H9 (cell line): ENCODE data around the gene MRPS27. TPM values are rescaled to one million over a fixed set of nuclear protein-coding genes. Genes with fewer than 3 reads are reported as not detected.
A peak's percentile ranks its signal among the peaks of the same experiment; 100 is the strongest.

ENCODE experiments used
- DNase-seq: peaks from one replicate; pipeline ENCODE4 v3.0.0-alpha.2; 2017
- H2AFZ ChIP-seq: one replicate; pipeline ENCODE4 v1.6.1; 2013; ENCODE audit warnings: mild to moderate bottlenecking, low read length, control low read depth, moderate library complexity
- H2AK5ac ChIP-seq: 2 replicates; pipeline ENCODE4 v1.6.1; 2013; ENCODE audit warnings: low read length, control low read depth, mixed read lengths; ENCODE audit not compliant: insufficient read length
- H2BK120ac ChIP-seq: one replicate; pipeline ENCODE4 v1.6.1; 2013; ENCODE audit warnings: low read depth, mild to moderate bottlenecking, low read length, control low read depth, inconsistent platforms; ENCODE audit not compliant: poor library complexity, severe bottlenecking
- H2BK12ac ChIP-seq: 2 replicates; pipeline ENCODE4 v1.6.1; 2013; ENCODE audit warnings: low read length, control low read depth, mixed read lengths, low read depth; ENCODE audit not compliant: insufficient read length
- H2BK15ac ChIP-seq: 2 replicates; pipeline ENCODE4 v1.6.1; 2013; ENCODE audit warnings: low read depth, low read length, control low read depth
- H2BK20ac ChIP-seq: one replicate; pipeline ENCODE4 v1.6.1; 2013; ENCODE audit warnings: low read depth, mild to moderate bottlenecking, low read length, control low read depth, inconsistent platforms; ENCODE audit not compliant: poor library complexity, severe bottlenecking
- H2BK5ac ChIP-seq: 2 replicates; pipeline ENCODE4 v1.6.1; 2013; ENCODE audit warnings: low read length, control low read depth, mixed read lengths; ENCODE audit not compliant: insufficient read length
- H3K14ac ChIP-seq: 2 replicates; pipeline ENCODE4 v1.6.1; 2013; ENCODE audit warnings: low read length, control low read depth; ENCODE audit not compliant: insufficient read depth
- H3K18ac ChIP-seq: 2 replicates; pipeline ENCODE4 v1.6.1; 2013; ENCODE audit warnings: low read depth, mild to moderate bottlenecking, mixed read lengths, low read length, control low read depth; ENCODE audit not compliant: insufficient read length
- H3K23ac ChIP-seq: 2 replicates; pipeline ENCODE4 v1.6.1; 2013; ENCODE audit warnings: low read length, control low read depth, mixed read lengths, low read depth; ENCODE audit not compliant: insufficient read length
- H3K23me2 ChIP-seq: 2 replicates; pipeline ENCODE4 v1.6.1; 2013; ENCODE audit warnings: low read depth, mild to moderate bottlenecking, mixed read lengths, low read length, control low read depth; ENCODE audit not compliant: insufficient read length, poor library complexity, severe bottlenecking
- H3K27ac ChIP-seq: 2 replicates; pipeline ENCODE4 v1.5.1; 2013; ENCODE audit warnings: low read length, control low read depth, mixed read lengths, low read depth; ENCODE audit not compliant: insufficient read length
- H3K27me3 ChIP-seq: 2 replicates; pipeline ENCODE4 v1.6.1; 2013; ENCODE audit warnings: low read length, control low read depth, inconsistent platforms; ENCODE audit not compliant: insufficient read depth
- H3K4ac ChIP-seq: 2 replicates; pipeline ENCODE4 v1.6.1; 2013; ENCODE audit warnings: low read depth, mild to moderate bottlenecking, control low read depth, inconsistent platforms, low read length, moderate library complexity
- H3K4me1 ChIP-seq: 2 replicates; pipeline ENCODE4 v1.6.1; 2013; ENCODE audit warnings: low read length, control low read depth, inconsistent platforms; ENCODE audit not compliant: insufficient read depth
- H3K4me2 ChIP-seq: 2 replicates; pipeline ENCODE4 v1.6.1; 2013; ENCODE audit warnings: low read length, control low read depth, mixed read lengths; ENCODE audit not compliant: insufficient read length, insufficient read depth
- H3K56ac ChIP-seq: 2 replicates; pipeline ENCODE4 v1.6.1; 2013; ENCODE audit warnings: low read depth, mild to moderate bottlenecking, mixed read lengths, low read length, control low read depth; ENCODE audit not compliant: insufficient read length
- H3K79me1 ChIP-seq: 2 replicates; pipeline ENCODE4 v1.6.1; 2013; ENCODE audit warnings: low read depth, mild to moderate bottlenecking, moderate library complexity, low read length, control low read depth, inconsistent platforms; ENCODE audit not compliant: insufficient read depth, poor library complexity, severe bottlenecking
- H3K79me2 ChIP-seq: 2 replicates; pipeline ENCODE4 v1.6.1; 2013; ENCODE audit warnings: low read length, control low read depth, inconsistent platforms; ENCODE audit not compliant: insufficient read depth
- H3K9ac ChIP-seq: 2 replicates; pipeline ENCODE4 v1.6.1; 2013; ENCODE audit warnings: low read length, control low read depth, mixed read lengths; ENCODE audit not compliant: insufficient read length; ENCODE audit errors: extremely low read depth
- H3K9me3 ChIP-seq: one replicate; pipeline ENCODE4 v1.6.1; 2013; ENCODE audit warnings: low read depth, low read length, inconsistent platforms; ENCODE audit not compliant: control insufficient read depth
- H3T11ph ChIP-seq: one replicate; pipeline ENCODE4 v1.6.1; 2013; ENCODE audit warnings: mild to moderate bottlenecking, low read length, control low read depth, inconsistent platforms
- H4K20me1 ChIP-seq: one replicate; pipeline ENCODE4 v1.6.1; 2013; ENCODE audit not compliant: control insufficient read depth, insufficient read length, insufficient read depth
- H4K5ac ChIP-seq: 2 replicates; pipeline ENCODE4 v1.6.1; 2013; ENCODE audit warnings: low read depth, mild to moderate bottlenecking, mixed read lengths, low read length, control low read depth; ENCODE audit not compliant: insufficient read length
- H4K8ac ChIP-seq: replicated peaks from 2 replicates; pipeline ENCODE4 v1.6.1; 2013; ENCODE audit warnings: low read length, control low read depth, mixed read lengths, low read depth; ENCODE audit not compliant: insufficient read length
- H4K91ac ChIP-seq: 2 replicates; pipeline ENCODE4 v1.6.1; 2013; ENCODE audit warnings: low read depth, mild to moderate bottlenecking, moderate library complexity, mixed read lengths, low read length, control low read depth; ENCODE audit not compliant: insufficient read length
- H3K27ac Mint-ChIP-seq, 3 experiments: 2 replicates in 2 of 3; 3 replicates in 1 of 3; pipeline ENCODE4 v1.8.0; 2020 to 2021; ENCODE audit warnings: mixed read lengths in 3 of 3, mild to moderate bottlenecking in 1 of 3, moderate library complexity in 1 of 3
- H3K27me3 Mint-ChIP-seq: 2 replicates; pipeline ENCODE4 v1.8.0; 2021; ENCODE audit warnings: low read depth, mild to moderate bottlenecking, moderate library complexity, mixed read lengths
- H3K36me3 Mint-ChIP-seq, 3 experiments: 2 replicates in 2 of 3; 3 replicates in 1 of 3; pipeline ENCODE4 v1.8.0; 2020 to 2021; ENCODE audit warnings: low read depth in 3 of 3, mixed read lengths in 3 of 3; ENCODE audit not compliant: insufficient read depth in 1 of 3
- H3K4me1 Mint-ChIP-seq, 2 experiments: 2 replicates each; pipeline ENCODE4 v1.8.0; 2020; ENCODE audit warnings: mixed read lengths in 2 of 2
- H3K4me3 Mint-ChIP-seq, 2 experiments: 2 replicates in 1 of 2; 3 replicates in 1 of 2; pipeline ENCODE4 v1.8.0; 2020 to 2021; ENCODE audit warnings: mild to moderate bottlenecking in 2 of 2, mixed read lengths in 2 of 2, moderate library complexity in 1 of 2
- H3K9me3 Mint-ChIP-seq, 2 experiments: 2 replicates in 1 of 2; 3 replicates in 1 of 2; pipeline ENCODE4 v1.8.0; 2020; ENCODE audit warnings: mild to moderate bottlenecking in 2 of 2, mixed read lengths in 2 of 2, moderate library complexity in 1 of 2
- CTCF ChIP-seq: fragments of 200-600 bp; sonication (generic); conservative IDR thresholded peaks from 3 replicates; pipeline ENCODE4 v1.8.0; 2021; ENCODE audit warnings: antibody characterized with exemption, mild to moderate bottlenecking
- WGBS: extraction: QIAGEN DNeasy Blood & Tissue Kit; methylation state at CpG from one replicate; pipeline ENCODE4 v1.1.7; 2013; ENCODE audit warnings: missing lambda C conversion rate, low lambda C conversion rate, mixed read lengths; ENCODE audit not compliant: insufficient read length; ENCODE audit errors: extremely low coverage; 5-methylcytosine and 5-hydroxymethylcytosine counted together
- total RNA-seq: library from RNA; stranded (reverse); gene quantifications from 2 replicates; pipeline ENCODE4 v1.2.1, GENCODE V29; 2021

Gene MRPS27
- total RNA-seq, 1 experiment from 2014 or later = 83.3 TPM

GRCh38 chr5:72269411-72269780 is 50.6 kb downstream of the MRPS27 start:
- Histone ChIP-seq H3K14ac (no peak overlapping the region), H2BK5ac (no peak overlapping the region), H4K91ac (no peak overlapping the region), H3T11ph (no peak overlapping the region), H2AK5ac (no peak overlapping the region), H3K27me3 (no peaks in the 10 kb centered on the region), H4K8ac (no peak overlapping the region), H2AFZ (no peak overlapping the region), H3K23ac (no peak overlapping the region), H3K9ac (no peak overlapping the region), H3K4ac (no peak overlapping the region), H4K20me1 (no peaks in the 10 kb centered on the region), H2BK15ac (no peak overlapping the region), H2BK12ac (no peak overlapping the region), H3K79me1 (no peaks in the 10 kb centered on the region), H2BK120ac (no peak overlapping the region), H3K79me2 (no peaks in the 10 kb centered on the region), H3K18ac (no peak overlapping the region), H3K9me3 (no peaks in the 10 kb centered on the region), H3K4me1 (no peaks in the 10 kb centered on the region), H3K27ac (no peak overlapping the region), H3K56ac (no peak overlapping the region), H4K5ac (no peak overlapping the region), H3K4me2 (no peak overlapping the region), H3K23me2 (no peaks in the 10 kb centered on the region), H2BK20ac (no peak overlapping the region)
- Mint-ChIP-seq H3K27ac (peak overlapping the region in 1 of 3 experiments; percentile 77; a peak in 1 of 7 replicates), H3K4me1 (peaks cover 0 to 6% of the 10 kb centered on the region in 2 experiments; a peak in 1 of 4 replicates), H3K9me3 (no peaks in the 10 kb centered on the region), H3K36me3 (peaks cover 0 to 12% (median 3%) of the 10 kb centered on the region in 3 experiments; a peak in 3 of 7 replicates), H3K4me3 (no peak overlapping the region), H3K27me3 (no peaks in the 10 kb centered on the region)
- TF ChIP-seq CTCF = no peak; the same call in 1 of the 3 replicates
- DNase-seq = no peak
- no CpG with 5 or more reads among the region's 1 CpG for WGBS
